ENCODE results near the gene MYCL.

- TF ChIP-seq CTCF (conservative IDR thresholded peaks at IDR 0.05 in 1 of 2, IDR thresholded peaks at IDR 0.05 in 1 of 2; ENCODE audit: extremely low read depth in 1 of 2, insufficient read depth in 1 of 2, low read depth in 1 of 2, low read length in 2 of 2) (no peak), EZH2 (IDR thresholded peaks at IDR 0.05; ENCODE audit: borderline replicate concordance, low read length) (no peak)
These were observed 25.6 kb downstream of the MYCL start for GRCh38 chr1:39876144-39876543.

Data from mammary epithelial cell (primary cell).